Activated naive CD4-positive, alpha-beta T cell treated with anti-CD3 and anti-CD28 coated beads, Interleukin-2, amount 50 U/mL, for 72 hours (primary cell): ENCODE data around the gene PPFIBP2. TPM values are rescaled to one million over a fixed set of nuclear protein-coding genes. Genes with fewer than 3 reads are reported as not detected.

Source experiments
- ATAC-seq, 2 donors: fragments of 150-1000 bp; cut with Tn5 transposase; 2 replicates each; pipeline ENCODE4 v1.10.0; 2021; ENCODE audit warnings: mild to moderate bottlenecking in 2 of 2, moderate library complexity in 2 of 2
- DNase-seq, 2 donors: peaks; one replicate each; pipeline ENCODE4 v3.0.0; 2021 to 2022; ENCODE audit warnings: low spot score in 2 of 2
- H3K27ac Mint-ChIP-seq, 2 donors: one replicate each; pipeline ENCODE4 v1.8.0; 2022; ENCODE audit warnings: mild to moderate bottlenecking in 2 of 2, mixed read lengths in 2 of 2
- H3K36me3 Mint-ChIP-seq, 2 donors: one replicate each; pipeline ENCODE4 v1.8.0; 2022; ENCODE audit warnings: mixed read lengths in 2 of 2
- H3K9me3 Mint-ChIP-seq, 2 donors: one replicate each; pipeline ENCODE4 v1.8.0; 2022; ENCODE audit warnings: mixed read lengths in 2 of 2
- total RNA-seq, 2 donors: library from RNA; stranded (reverse); gene quantifications; one replicate each; pipeline ENCODE4 v1.2.3, GENCODE V29; 2022

Gene PPFIBP2
- total RNA-seq, 2 donors from 2014 or later, result 13.7 to 19.9 TPM

DNA sequence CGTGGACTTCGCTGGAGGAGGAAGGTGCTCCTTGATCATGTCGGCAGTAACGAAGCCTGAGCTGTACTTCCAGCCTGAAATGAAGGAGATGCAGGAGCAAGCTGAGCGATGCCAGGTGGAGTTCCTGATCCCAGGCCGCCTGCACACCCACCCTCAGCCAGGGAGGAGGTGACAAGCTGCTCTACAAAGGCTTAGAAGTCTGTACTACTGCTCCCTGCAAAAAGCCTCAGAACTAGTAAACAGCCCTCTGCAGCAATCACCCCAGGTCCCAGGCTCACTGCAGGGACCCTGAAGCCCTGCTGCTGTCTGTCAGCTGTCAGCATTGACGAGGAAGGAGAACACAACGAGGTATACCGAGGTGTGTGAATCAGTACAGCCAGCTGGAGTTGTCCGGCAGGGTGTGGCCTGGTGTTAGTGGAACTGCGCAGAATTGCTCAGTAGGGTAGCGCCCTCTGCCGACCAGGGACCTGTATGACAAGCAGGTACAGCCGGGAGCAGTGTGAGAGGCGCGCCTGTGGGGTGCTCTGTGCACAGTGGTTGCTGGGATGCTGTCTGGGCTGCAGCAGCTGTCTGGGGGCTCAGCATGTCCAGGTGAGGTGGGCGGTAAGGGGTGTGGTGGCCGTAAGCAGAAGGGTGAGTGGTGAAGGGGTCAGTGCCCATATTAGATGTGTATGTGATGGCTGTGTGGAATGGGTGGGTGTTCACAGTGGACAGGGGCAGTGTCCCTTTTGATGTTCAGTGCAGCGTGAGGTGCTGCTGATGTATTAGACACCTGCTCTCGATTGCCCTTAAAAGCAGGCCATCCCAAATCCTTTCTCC lies 151.9 kb downstream of the PPFIBP2 start:
- ATAC-seq (peak; percentile 92 to 94), DNase-seq (peak; percentile 75 to 86)
- Mint-ChIP-seq H3K9me3 (no peaks in the 10 kb centered on the region), H3K27ac (peak overlapping the region; percentile 4 to 33), H3K36me3 (peaks cover 0 to 5% of the 10 kb centered on the region in 2 donors)

DNA sequence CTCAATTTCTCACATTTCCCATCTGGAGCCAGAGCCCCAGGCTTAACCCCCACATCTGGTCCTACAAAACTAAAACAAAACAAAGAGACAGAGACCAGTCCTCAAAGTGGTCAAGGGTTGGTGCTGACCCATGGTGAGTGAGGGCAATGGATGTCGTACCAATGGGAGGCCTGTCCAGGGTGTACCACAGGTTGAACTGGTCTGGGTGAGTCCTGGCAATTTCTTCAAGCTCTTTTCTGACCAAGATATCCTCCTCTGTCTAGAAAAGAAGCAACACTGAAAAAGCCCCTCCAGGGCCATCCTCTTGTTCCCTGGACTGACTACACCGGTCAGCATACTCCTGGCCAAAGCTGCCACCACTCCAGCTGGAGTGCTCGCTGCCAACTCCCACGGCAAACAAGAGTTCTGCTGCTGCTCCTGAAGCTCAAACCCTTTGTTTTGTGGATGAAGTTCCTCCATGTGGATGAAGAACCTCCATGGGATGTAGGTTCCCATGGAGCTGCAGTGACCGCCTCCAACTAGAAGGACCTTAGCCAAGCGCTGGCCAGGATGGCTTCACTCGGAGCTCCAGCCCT lies 152.6 kb downstream of the PPFIBP2 start:
- H3K27ac Mint-ChIP-seq, result no peak overlapping the region
- H3K36me3 Mint-ChIP-seq, result peaks cover 0 to 5% of the 10 kb centered on the region in 2 donors
- DNase-seq (no peak), ATAC-seq (no peak)
- no peaks in the 10 kb centered on the region for H3K9me3 Mint-ChIP-seq

DNA sequence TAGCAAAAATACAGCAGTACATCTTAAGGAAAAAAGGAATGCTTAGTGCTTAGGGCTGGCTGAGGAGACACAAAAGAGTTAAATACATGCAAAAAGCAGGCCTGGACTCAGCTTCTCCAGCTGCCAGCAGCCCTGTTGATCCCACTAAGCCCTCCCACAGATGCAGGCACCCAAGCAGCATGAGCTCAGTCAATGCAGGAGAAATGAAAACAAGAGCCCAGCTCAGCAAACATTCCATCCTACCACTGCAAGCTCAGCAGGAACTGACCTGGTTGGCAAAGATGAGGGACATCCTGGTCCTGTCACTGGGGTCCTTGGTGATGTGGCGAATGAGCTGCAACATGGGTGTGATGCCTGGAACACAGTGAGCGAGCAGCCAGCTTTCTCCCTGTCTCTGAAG lies 153.7 kb downstream of the PPFIBP2 start:
- ATAC-seq, result no peak
- Mint-ChIP-seq H3K27ac (no peak overlapping the region), H3K36me3 (peaks cover 0 to 5% of the 10 kb centered on the region in 2 donors)

DNA sequence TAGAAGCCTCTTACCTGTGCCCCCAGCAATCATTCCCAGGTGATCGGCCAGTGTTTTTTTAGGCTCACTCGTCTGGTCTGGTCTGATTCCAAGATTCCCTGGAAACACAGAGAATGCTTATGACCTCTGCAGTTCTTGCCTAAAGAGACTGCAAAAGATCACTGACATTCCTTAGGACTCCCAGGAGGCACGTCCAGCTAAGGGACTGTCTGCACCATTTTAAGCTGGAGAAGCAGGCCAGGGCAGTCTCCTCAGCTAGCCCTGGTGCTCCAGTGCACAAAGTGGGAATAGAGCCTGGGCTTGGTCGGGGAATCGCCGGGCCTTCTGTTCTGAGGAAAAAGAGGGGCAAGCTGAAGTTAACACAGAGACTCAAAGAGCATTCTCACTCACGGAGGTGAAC lies 154.7 kb downstream of the PPFIBP2 start:
- DNase-seq (no peak), ATAC-seq (no peak)
- Mint-ChIP-seq H3K27ac (no peak overlapping the region), H3K36me3 (peaks cover 0 to 5% of the 10 kb centered on the region in 2 donors), H3K9me3 (no peaks in the 10 kb centered on the region)

More for the DNA sequence above, 153.7 kb downstream of the PPFIBP2 start:
- H3K9me3 Mint-ChIP-seq, result no peaks in the 10 kb centered on the region
- DNase-seq, result no peak

DNA sequence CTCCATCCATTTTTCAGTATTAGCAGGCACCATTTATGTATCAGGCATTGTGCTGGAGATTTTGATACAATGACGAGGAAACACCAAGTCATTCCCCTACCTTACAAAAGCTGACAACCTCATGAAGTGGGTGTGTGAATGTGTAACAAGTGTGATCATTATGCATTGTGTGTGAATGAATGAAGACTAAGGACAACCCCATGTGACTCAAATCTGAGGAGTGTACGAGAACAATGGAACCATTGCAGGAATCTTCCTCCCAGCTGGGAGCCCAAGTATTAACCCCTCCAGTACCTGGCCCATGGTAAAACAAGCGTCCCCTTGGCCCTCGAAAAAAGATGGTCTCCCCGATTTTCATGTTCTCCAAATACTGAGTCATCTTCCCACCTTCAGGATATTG lies 155.1 kb downstream of the PPFIBP2 start:
- H3K36me3 Mint-ChIP-seq, result peaks cover 0 to 3% of the 10 kb centered on the region in 2 donors
- no peaks in the 10 kb centered on the region for H3K9me3 Mint-ChIP-seq
- H3K27ac Mint-ChIP-seq, result no peak overlapping the region
- DNase-seq (no peak), ATAC-seq (no peak)

DNA sequence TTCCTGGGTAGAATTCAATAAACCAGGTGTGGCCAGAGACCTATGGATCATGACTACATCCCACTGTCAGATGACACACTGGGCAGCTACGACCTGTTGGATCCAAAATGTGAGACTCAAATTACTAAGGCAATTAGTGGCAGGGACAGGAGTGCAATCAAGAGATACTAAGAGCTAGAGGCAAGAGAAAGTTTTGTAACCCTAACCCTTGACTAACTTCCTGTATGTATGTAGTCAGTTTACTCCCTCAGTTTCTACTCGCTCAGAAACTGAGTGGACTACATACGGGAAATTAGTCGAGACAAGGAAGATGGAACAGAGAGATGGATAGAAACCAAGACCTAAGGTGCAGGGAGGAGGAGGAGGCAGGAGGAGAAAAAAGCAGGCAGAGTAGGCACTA lies 156.8 kb downstream of the PPFIBP2 start:
- ATAC-seq, result peak in 1 of 2 donors; percentile 21

DNA sequence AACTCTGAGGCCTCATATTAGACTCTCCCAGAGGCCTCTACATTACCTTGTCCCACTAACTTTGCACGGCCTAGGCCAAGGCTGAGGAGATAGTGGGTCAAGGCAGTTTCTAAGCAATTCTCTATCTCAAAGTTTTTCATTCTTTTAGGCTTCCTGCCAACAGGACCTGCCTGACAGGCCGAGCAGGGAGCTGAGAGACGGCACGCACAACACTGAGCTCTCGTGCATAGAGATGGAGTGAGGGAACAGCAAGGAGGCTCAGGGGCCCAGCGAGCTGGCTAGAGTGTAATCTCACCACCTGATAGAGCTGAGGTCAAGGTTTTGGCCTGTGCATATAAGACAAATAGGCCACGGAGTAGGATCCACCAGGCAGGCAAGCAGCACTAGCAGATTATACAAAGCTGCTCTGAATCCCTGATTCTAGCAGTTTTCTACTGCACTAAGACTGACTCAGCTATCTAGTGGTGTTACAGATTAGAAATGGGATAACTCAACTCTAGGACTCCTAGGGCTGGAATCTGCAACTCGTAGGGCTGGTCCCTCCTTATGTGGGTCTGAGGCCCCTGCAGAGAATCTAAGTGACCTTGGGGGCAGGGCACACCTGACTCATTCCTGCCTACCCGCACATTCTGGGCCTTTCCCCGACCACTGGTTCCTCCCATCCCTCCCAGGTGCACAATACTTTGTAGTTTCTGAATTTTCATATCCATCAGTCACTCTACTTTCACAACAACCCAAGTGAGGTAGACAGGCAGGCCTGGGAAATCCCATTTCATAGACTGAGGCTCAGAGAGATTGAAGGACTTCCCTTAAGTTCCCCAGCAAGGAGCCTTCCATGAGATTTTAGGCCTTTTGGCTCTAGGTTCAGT lies 157.8 kb downstream of the PPFIBP2 start:
- Mint-ChIP-seq H3K27ac (no peak overlapping the region), H3K9me3 (no peaks in the 10 kb centered on the region), H3K36me3 (peaks cover 0 to 1% of the 10 kb centered on the region in 2 donors)
- ATAC-seq, result peak; percentile 74 to 82
- peak in 1 of 2 donors; percentile 44 for DNase-seq

More for the DNA sequence above, 156.8 kb downstream of the PPFIBP2 start:
- Mint-ChIP-seq H3K36me3 (no peaks in the 10 kb centered on the region), H3K27ac (no peak overlapping the region), H3K9me3 (no peaks in the 10 kb centered on the region)
- DNase-seq, result no peak

DNA sequence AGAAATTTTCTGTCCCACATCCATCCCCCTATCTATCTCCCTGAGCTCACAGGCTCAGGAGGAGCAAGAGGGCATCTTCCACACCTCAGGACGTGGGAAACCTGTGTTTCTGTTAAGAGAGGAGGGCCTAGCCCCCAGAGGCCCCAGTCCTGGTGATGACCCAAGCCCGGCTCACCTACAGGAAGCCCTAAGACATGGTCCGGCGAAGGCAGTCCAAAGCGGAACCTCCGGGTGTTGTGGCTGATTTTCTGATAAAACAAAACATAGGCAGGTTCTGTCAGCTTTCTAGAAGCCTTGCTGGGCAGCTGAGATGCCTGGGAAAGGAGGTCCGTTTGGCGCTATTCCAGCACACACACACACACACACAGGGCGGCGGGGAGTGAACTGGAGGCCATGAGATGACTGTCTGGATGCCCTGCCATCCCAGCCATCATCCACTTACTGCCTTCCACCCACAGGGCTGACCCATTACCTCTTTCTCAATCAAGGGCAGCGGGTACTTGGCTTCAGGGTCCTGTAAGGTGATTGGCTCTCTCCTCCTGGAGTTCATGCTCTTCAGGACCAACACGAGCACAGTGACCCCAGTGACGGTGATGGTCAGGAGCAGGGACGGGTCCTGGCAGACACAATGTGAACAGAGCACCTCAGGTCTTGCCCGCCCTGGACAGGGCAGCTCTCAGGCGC lies 158.6 kb downstream of the PPFIBP2 start:
- DNase-seq (no peak), ATAC-seq (peak in 1 of 2 donors; percentile 0)
- no peaks in the 10 kb centered on the region for H3K9me3 Mint-ChIP-seq
- peak overlapping the region in 1 of 2 donors; percentile 60 for H3K27ac Mint-ChIP-seq
- peaks cover 0 to 8% of the 10 kb centered on the region in 2 donors for H3K36me3 Mint-ChIP-seq

DNA sequence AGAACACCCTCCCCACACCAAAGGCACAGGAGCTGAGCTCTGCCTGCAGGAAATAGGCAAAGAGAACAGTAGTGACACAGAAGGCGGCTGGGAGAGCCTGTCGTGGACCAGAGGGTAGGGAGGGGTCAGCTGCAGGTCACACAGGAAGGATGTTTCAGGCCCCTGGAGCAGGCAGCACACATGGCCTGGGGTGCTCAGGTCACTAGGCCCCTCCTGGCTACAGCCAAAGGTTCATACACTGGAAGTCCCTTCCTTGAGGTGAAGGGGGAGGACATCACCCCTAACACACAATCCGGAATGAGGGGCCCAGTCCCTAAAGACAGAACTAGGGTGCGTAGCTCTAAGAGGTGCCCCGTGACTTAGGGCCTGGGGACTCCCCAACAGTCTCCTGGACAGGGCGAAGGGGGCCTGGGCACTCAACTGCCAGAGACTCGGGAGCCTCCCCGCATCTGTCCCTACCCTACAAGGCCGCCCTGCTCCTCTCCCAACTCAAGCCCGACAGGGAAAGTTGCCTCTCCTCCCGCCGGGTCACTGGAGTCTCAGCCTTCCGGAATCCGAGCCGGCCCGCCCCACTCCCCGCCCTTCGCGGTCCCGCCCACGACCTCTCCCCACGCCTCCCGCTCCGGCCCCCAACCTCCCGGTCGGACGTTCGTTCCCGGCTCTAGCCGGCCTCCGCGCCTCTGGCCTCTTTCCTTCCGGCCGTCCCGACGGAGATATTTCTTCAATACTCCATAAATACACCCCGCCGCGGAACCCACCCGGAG lies 159.3 kb downstream of the PPFIBP2 start, which contains the start of gene CYB5R2:
Gene CYB5R2 (minus strand): TSS at position 541 of the 764 bp plus-strand sequence. CDS start 675 bp downstream, outside the sequence.
- Mint-ChIP-seq H3K36me3 (peaks cover 0 to 8% of the 10 kb centered on the region in 2 donors), H3K27ac (peak within 1 kb of the TSS in 1 of 2 donors; percentile 60), H3K9me3 (no peaks in the 10 kb centered on the region)
- ATAC-seq (peak in 1 of 2 donors; percentile 7), DNase-seq (no peak)

DNA sequence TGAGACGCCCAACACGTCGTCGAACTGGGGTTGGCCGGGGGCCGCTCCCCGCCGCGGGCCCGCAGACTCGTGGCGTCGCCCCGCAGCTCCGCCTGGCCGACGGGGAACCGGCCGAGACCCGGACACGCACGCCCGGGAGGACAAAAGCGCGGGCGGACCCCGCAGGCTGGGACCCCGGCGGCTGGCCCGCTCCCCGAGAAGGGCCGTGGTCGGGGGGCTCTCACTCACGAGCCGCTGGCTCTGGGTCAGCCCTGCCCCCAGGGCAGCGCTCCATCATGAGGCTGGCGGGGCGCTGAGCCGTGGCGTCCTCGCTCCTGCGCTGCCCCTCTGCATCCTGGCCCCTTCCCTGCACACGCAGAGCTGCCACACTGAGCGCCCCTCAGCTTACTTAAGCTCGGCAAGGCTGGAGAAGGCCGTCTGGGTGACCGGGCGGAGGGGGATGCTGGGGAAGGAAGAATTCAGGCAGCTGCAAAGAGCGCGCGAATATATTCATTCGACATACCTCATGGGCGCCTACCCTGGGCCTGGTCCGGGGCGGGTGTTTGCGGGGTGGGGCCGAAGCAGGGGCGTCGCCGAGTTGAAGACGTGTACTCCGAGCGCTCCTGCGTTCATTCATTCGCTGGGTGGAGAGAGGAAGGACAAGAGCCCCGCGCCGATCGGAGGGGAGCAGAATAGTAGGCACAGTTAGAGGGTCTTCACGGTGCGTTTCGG lies 160.1 kb downstream of the PPFIBP2 start:
- Mint-ChIP-seq H3K27ac (peak overlapping the region in 1 of 2 donors; percentile 47), H3K36me3 (peaks cover 0 to 8% of the 10 kb centered on the region in 2 donors), H3K9me3 (no peaks in the 10 kb centered on the region)
- DNase-seq, result no peak
- peak in 1 of 2 donors; percentile 63 for ATAC-seq

DNA sequence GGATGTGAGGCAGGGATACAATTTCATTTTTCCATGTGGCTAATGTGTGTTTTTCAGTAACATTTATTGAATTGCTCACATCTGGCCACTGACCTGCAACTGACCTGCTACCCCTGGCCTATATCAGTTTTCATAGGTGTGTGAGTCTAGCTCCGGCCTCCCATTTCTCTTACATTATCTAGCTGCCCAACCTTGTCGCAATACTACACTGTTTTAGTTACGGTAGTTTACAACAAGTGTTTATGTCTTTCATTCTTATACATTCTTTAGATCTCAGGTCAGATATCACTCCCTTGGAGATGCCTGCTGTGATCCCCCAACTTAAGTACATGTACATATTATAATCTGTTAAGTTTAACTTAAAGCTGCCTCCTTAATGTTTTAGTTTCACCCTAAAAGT lies 161.8 kb downstream of the PPFIBP2 start:
- no peak for DNase-seq
- Mint-ChIP-seq H3K9me3 (peaks cover 0 to 4% of the 10 kb centered on the region in 2 donors), H3K27ac (no peak overlapping the region), H3K36me3 (peaks cover 0 to 8% of the 10 kb centered on the region in 2 donors)
- ATAC-seq, result no peak

DNA sequence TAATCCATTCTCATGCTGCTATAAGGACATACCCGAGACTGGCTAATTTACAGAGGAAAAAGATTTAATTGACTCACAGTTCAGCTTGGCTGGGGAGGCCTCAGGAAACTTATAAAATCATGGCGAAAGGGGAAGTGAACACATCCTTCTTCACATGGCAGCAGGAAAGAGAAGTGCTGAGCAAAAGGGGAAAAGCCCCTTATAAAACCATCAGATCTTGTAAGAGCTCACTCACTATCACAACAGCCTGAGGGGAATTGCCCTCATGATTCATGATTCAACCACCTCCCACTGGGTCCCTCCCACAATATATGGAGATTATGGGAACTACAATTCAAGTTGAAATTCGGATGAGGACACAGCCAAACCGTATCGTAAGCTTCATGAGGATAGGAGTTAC lies 163.3 kb downstream of the PPFIBP2 start:
- Mint-ChIP-seq H3K9me3 (peaks cover 0 to 4% of the 10 kb centered on the region in 2 donors), H3K27ac (no peak overlapping the region), H3K36me3 (peaks cover 0 to 8% of the 10 kb centered on the region in 2 donors)
- ATAC-seq, result peak in 1 of 2 donors; percentile 60
- no peak for DNase-seq

DNA sequence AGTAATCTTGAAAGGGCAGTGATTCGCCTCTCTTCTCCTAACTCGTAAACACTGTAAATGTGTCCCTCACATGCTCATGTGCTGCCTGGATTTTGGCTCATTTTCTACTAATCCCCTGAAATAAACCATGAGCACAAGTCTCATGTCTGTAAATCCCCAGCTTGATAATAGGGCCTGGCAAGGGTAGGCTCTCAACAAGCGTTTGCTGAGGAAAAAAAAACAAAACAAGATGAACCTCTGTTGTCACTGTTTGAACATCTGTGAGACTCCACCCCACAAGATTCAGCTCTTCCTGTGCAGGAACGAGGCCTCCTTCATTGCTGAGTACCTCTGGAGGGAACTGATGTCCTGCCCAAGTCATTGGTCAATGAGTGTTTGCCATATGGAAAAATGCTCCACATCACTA lies 164.0 kb downstream of the PPFIBP2 start:
- peaks cover 0 to 8% of the 10 kb centered on the region in 2 donors for H3K36me3 Mint-ChIP-seq
- DNase-seq (no peak), ATAC-seq (no peak)
- no peak overlapping the region for H3K27ac Mint-ChIP-seq
- peaks cover 0 to 4% of the 10 kb centered on the region in 2 donors for H3K9me3 Mint-ChIP-seq

DNA sequence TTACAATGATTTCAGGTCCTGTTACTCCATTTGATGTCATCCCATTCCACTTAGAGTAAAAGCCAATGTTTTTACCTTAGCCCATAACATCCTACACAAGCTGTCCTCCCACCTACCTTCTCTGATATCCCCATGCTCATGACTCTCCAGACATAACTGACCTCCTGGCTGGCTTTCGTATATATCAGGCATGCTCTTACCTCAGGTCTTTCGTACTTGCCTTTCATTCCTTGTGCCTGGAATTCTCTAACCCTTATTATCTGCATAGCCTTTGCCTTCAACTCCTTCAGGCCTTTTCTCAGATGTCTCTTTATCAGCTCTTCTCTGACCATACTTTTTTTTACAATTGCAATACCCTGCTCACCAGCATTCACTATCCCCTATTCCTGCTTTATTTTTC lies 169.8 kb downstream of the PPFIBP2 start:
- Mint-ChIP-seq H3K27ac (no peak overlapping the region), H3K9me3 (peaks cover 0 to 4% of the 10 kb centered on the region in 2 donors), H3K36me3 (no peaks in the 10 kb centered on the region)
- DNase-seq (no peak), ATAC-seq (no peak)

DNA sequence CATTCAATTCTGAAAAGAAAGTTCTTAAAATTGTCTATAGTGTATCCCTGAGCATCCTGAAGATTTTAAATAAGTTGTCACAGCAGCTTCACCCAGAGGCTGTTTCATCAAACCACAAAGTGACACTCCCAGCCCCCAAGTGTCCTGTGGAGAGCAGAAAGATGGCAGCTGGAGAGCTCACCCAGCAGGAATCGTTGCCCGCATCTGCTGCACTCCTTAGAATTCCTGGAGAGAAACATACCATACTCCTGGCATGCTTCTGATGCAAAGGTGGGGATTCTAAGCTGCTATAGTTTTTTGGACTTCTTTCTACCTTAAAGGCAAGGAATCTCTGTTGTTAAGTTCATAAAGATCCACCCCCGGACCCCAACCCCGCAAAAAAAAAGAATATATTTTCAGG lies 173.0 kb downstream of the PPFIBP2 start:
- H3K36me3 Mint-ChIP-seq, result no peaks in the 10 kb centered on the region
- no peak for DNase-seq
- H3K9me3 Mint-ChIP-seq, result no peaks in the 10 kb centered on the region
- ATAC-seq, result no peak
- no peak overlapping the region for H3K27ac Mint-ChIP-seq
